ENCODE results near the gene MBOAT1. TPM values are rescaled to one million over a fixed set of nuclear protein-coding genes. Genes with fewer than 3 reads are reported as not detected.

Gene MBOAT1
- total RNA-seq, 1 donor from 2014 or later, result 3.0 TPM

- peaks cover 4% of the 10 kb centered on the region for H3K4me1 Mint-ChIP-seq (ENCODE audit: low read depth)
- H3K9me3 Mint-ChIP-seq (ENCODE audit: low read depth), result peaks cover 16% of the 10 kb centered on the region
- no peaks in the 10 kb centered on the region for H3K27me3 Mint-ChIP-seq
- peaks cover 1% of the 10 kb centered on the region for H3K36me3 Mint-ChIP-seq (ENCODE audit: insufficient read depth)
- TF ChIP-seq CTCF (IDR thresholded peaks at IDR 0.05; ENCODE audit: unreplicated experiment), result no peak
- DNase-seq (ENCODE audit: low spot score, unreplicated experiment), result no peak
- no peak overlapping the region for H3K27ac Mint-ChIP-seq
- no peak overlapping the region for H3K4me3 Mint-ChIP-seq (ENCODE audit: low read depth)
Measured at GRCh38 chr6:20192625-20193024, 19.6 kb downstream of the MBOAT1 start.

- DNase-seq (ENCODE audit: low spot score, unreplicated experiment), result no peak
- H3K27me3 Mint-ChIP-seq, result no peaks in the 10 kb centered on the region
- TF ChIP-seq CTCF (IDR thresholded peaks at IDR 0.05; ENCODE audit: unreplicated experiment), result no peak
- peaks cover 16% of the 10 kb centered on the region for H3K9me3 Mint-ChIP-seq (ENCODE audit: low read depth)
- peaks cover 4% of the 10 kb centered on the region for H3K4me1 Mint-ChIP-seq (ENCODE audit: low read depth)
- no peak overlapping the region for H3K27ac Mint-ChIP-seq
- peaks cover 3% of the 10 kb centered on the region for H3K36me3 Mint-ChIP-seq (ENCODE audit: insufficient read depth)
- no peak overlapping the region for H3K4me3 Mint-ChIP-seq (ENCODE audit: low read depth)
Measured at GRCh38 chr6:20191992-20192391, 20.3 kb downstream of the MBOAT1 start.

- Mint-ChIP-seq H3K27ac (no peak overlapping the region), H3K27me3 (no peaks in the 10 kb centered on the region), H3K9me3 (ENCODE audit: low read depth) (peaks cover 14% of the 10 kb centered on the region), H3K4me3 (ENCODE audit: low read depth) (no peak overlapping the region), H3K36me3 (ENCODE audit: insufficient read depth) (peaks cover 3% of the 10 kb centered on the region), H3K4me1 (ENCODE audit: low read depth) (peaks cover 4% of the 10 kb centered on the region)
- no peak for DNase-seq (ENCODE audit: low spot score, unreplicated experiment)
- TF ChIP-seq CTCF (IDR thresholded peaks at IDR 0.05; ENCODE audit: unreplicated experiment), result no peak
Measured at GRCh38 chr6:20188630-20189075, 23.6 kb downstream of the MBOAT1 start.

GRCh38 chr6:20186981-20187380, 25.3 kb downstream of the MBOAT1 start:
- H3K4me1 Mint-ChIP-seq (ENCODE audit: low read depth), result peaks cover under 1% of the 10 kb centered on the region
- TF ChIP-seq CTCF (IDR thresholded peaks at IDR 0.05; ENCODE audit: unreplicated experiment), result no peak
- DNase-seq (ENCODE audit: low spot score, unreplicated experiment), result no peak
- peaks cover 3% of the 10 kb centered on the region for H3K36me3 Mint-ChIP-seq (ENCODE audit: insufficient read depth)
- H3K27me3 Mint-ChIP-seq, result no peaks in the 10 kb centered on the region
- no peak overlapping the region for H3K27ac Mint-ChIP-seq
- H3K4me3 Mint-ChIP-seq (ENCODE audit: low read depth), result no peak overlapping the region
- H3K9me3 Mint-ChIP-seq (ENCODE audit: low read depth), result peaks cover 18% of the 10 kb centered on the region

- Mint-ChIP-seq H3K4me1 (ENCODE audit: low read depth) (no peaks in the 10 kb centered on the region), H3K27me3 (no peaks in the 10 kb centered on the region), H3K9me3 (ENCODE audit: low read depth) (peaks cover 5% of the 10 kb centered on the region), H3K36me3 (ENCODE audit: insufficient read depth) (peaks cover 2% of the 10 kb centered on the region), H3K27ac (no peak overlapping the region), H3K4me3 (ENCODE audit: low read depth) (no peak overlapping the region)
- no peak for TF ChIP-seq CTCF (IDR thresholded peaks at IDR 0.05; ENCODE audit: unreplicated experiment)
- no peak for DNase-seq (ENCODE audit: low spot score, unreplicated experiment)
Measured at GRCh38 chr6:20183706-20184105, 28.6 kb downstream of the MBOAT1 start.
